HFFc6 (cell line): Measurements from ENCODE around the gene OS9. TPM values are rescaled to one million over a fixed set of nuclear protein-coding genes. Genes with fewer than 3 reads are reported as not detected.

Source experiments
- DNase-seq: peaks from one replicate; pipeline ENCODE4 v3.0.0-alpha.2; 2018
- H3K27ac Mint-ChIP-seq: 2 replicates; pipeline ENCODE4 v1.8.0; 2020; ENCODE audit warnings: mild to moderate bottlenecking, mixed read lengths
- H3K27me3 Mint-ChIP-seq: 2 replicates; pipeline ENCODE4 v1.8.0; 2021; ENCODE audit warnings: mild to moderate bottlenecking, moderate library complexity, mixed read lengths; ENCODE audit not compliant: insufficient read depth
- H3K36me3 Mint-ChIP-seq: 2 replicates; pipeline ENCODE4 v1.8.0; 2021; ENCODE audit warnings: low read depth, mixed read lengths
- H3K4me1 Mint-ChIP-seq: 2 replicates; pipeline ENCODE4 v1.8.0; 2020; ENCODE audit warnings: low read depth, mixed read lengths
- H3K4me3 Mint-ChIP-seq: 2 replicates; pipeline ENCODE4 v1.8.0; 2020; ENCODE audit warnings: mild to moderate bottlenecking, moderate library complexity, mixed read lengths
- H3K9me3 Mint-ChIP-seq: 2 replicates; pipeline ENCODE4 v1.8.0; 2020; ENCODE audit warnings: mild to moderate bottlenecking, mixed read lengths
- total RNA-seq, 6 experiments: library from RNA; stranded (reverse); fragmentation: NEBNext Ultra II Directional; extraction: Animal tissue kit (Norgen Biotek cat#: 25700); gene quantifications; 2 replicates in 1 of 6; 3 replicates in 5 of 6; pipeline ENCODE4 v1.2.3, GENCODE V29; 2021
- TF ChIP-seq, protein P1 (sequence below): fragments of 200-600 bp; sonication (generic); IDR thresholded peaks from 2 replicates; pipeline ENCODE4 v1.5.0; 2021; ENCODE audit warnings: antibody characterized with exemption, mild to moderate bottlenecking

Gene OS9
- total RNA-seq, 6 experiments from 2014 or later: 150 to 158 (median 156) TPM

DNA sequence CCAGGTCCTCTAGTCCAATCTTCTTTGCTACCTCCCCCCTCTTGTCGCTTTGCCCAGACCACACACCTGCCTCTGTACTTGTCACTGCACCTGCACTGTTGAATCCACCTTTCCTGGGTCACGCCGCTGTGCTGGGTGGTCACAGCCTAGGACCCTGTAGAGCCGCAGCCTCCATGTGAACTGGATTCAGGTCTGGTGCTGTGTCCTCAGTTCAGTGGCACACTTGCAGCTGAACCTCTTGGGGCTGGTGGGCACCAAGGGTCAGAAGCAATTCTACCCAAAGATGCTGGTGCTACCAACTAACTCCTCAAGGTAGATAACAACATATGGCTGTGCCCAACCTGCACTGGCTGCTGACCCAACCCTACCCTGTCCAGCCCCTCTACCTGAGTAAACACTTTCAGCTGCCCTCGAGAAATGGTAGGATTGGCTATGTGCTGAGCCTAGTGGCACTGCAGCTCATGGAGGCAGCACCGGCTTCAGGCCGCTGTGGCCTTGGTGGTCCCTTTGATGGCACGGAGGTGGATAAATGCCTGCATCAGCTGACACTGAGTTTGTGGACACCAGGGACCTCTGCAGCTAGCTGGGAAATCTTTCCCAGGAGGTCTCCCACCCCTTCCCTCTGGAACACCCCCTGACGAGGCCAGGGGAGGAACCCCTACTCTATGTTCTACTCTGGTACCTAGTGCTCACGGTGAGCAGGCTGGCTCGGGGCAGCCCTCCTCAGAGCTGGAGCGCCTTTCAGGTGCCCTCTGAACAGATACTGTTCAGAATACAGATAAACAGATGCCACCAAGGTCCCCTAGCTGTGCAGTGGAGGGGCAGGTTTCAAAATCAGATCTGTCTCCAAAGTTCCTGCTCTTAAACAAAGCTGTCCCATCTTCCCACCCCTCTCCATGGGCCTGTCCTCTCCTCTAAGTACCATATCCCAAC lies 30.3 kb downstream of the OS9 start:
- no peaks in the 10 kb centered on the region for H3K4me1 Mint-ChIP-seq
- TF ChIP-seq, protein P1, sequence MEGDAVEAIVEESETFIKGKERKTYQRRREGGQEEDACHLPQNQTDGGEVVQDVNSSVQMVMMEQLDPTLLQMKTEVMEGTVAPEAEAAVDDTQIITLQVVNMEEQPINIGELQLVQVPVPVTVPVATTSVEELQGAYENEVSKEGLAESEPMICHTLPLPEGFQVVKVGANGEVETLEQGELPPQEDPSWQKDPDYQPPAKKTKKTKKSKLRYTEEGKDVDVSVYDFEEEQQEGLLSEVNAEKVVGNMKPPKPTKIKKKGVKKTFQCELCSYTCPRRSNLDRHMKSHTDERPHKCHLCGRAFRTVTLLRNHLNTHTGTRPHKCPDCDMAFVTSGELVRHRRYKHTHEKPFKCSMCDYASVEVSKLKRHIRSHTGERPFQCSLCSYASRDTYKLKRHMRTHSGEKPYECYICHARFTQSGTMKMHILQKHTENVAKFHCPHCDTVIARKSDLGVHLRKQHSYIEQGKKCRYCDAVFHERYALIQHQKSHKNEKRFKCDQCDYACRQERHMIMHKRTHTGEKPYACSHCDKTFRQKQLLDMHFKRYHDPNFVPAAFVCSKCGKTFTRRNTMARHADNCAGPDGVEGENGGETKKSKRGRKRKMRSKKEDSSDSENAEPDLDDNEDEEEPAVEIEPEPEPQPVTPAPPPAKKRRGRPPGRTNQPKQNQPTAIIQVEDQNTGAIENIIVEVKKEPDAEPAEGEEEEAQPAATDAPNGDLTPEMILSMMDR: no peak
- H3K27me3 Mint-ChIP-seq: peaks cover 2% of the 10 kb centered on the region; the same call in 1 of the 2 replicates
- H3K9me3 Mint-ChIP-seq: no peaks in the 10 kb centered on the region
- no peak overlapping the region for H3K27ac Mint-ChIP-seq
- peaks cover 12% of the 10 kb centered on the region; the same call in 1 of the 2 replicates for H3K36me3 Mint-ChIP-seq
- H3K4me3 Mint-ChIP-seq: no peak overlapping the region
- no peak for DNase-seq

DNA sequence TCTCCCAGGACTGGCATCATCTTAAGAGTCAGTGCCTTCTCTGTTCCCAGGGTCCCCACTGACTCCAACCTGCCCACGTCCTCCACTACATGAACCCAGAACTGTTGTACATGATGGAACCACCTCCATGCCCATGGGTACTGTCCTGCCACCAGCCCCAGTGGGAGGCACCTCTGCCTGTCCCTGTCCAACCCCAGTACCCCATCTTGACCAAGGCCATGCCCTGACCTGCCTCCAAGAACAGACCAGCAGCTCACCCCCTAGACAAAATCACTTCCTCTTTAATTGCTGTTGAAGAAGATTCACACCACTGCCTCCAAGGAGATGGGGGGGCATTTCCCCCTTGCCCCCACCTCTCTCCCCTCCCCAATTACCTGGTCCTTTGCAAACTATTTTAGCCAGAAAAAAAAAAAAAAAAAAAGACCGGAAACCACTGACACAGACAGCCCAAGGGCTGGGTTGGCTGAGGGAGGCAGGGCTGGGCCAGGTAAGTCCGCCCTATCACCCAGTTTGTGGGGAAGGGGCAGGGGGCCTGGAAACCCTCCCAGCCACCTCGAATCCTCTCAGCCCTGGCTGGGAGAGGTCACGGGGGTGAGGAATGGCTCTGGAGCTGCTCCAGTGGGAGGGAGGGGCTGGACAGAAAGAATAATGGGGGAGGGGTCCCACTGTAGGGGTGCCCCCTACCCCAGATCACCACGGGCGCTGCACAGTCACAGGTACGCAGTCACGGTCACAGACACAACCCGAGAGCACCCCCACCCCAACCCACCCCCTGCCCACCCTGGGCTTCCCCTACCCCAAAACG lies 31.2 kb downstream of the OS9 start:
- DNase-seq: no peak
- TF ChIP-seq, protein P1: no peak
- Mint-ChIP-seq H3K36me3 (peaks cover 6% of the 10 kb centered on the region; the same call in 1 of the 2 replicates), H3K27me3 (peaks cover 2% of the 10 kb centered on the region; the same call in 1 of the 2 replicates), H3K4me3 (peak overlapping the region; percentile 33; the same call in 1 of the 2 replicates), H3K9me3 (no peaks in the 10 kb centered on the region), H3K4me1 (no peaks in the 10 kb centered on the region), H3K27ac (no peak overlapping the region; the same call in 1 of the 2 replicates)

DNA sequence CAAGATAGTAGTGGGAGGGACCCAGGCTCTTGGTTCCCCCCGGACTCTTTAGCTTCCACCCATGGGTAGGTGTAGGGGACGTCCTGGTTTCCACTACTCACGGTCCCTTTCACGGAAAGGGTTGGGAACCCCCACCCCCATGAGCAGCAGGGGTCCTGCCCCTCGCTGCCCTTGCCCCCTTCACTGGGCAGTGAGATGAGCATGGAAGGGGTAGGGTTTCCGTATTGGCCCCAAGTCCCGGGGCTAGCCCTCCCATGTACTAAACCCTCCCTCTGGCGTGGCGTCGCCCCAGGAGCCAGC lies 31.9 kb downstream of the OS9 start:
- TF ChIP-seq, protein P1: no peak
- Mint-ChIP-seq H3K36me3 (peaks cover 6% of the 10 kb centered on the region; the same call in 1 of the 2 replicates), H3K4me1 (no peaks in the 10 kb centered on the region), H3K27ac (peak overlapping the region; percentile 96), H3K4me3 (peak overlapping the region; percentile 94), H3K9me3 (no peaks in the 10 kb centered on the region), H3K27me3 (peaks cover 2% of the 10 kb centered on the region; the same call in 1 of the 2 replicates)
- DNase-seq: no peak

DNA sequence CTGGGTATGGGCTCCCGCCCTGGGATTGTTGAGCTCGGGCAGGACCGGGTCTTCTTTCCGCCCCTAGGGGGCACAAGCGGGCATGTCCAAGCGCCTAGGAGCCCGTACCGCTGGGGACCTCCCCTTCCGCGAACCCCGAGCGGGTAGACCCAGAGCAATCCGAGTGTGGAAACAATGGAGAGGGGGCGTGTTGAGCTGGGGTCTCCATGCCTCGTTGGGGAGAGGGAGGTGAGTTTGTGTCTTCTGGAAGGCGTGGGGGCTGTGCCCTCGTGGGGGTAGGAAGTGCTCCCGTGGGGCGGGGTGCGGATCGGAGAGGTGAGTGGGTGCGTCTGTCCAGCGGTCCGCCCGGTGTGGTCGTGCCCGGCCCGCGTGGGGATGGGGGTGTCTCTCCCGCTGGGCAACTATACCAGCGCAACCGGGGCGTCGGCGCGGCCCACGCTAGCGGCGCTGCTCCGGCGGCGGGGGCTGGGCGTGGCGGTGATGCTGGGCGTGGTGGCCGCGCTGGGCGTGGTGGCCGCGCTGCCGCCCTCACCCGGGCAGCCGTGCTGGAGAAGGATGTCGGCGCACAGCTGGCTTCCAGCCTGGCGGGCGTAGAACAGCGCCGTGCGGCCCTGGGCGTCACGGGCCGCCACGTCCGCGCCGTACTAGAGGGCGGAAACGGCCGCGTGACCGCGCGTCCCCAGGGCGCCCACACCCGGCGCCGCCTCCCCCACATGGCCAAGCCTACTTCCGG lies 32.4 kb downstream of the OS9 start:
- Mint-ChIP-seq H3K4me1 (no peaks in the 10 kb centered on the region), H3K4me3 (peak overlapping the region; percentile 94), H3K27me3 (peaks cover 2% of the 10 kb centered on the region; the same call in 1 of the 2 replicates), H3K9me3 (no peaks in the 10 kb centered on the region), H3K27ac (peak overlapping the region; percentile 96), H3K36me3 (peaks cover 6% of the 10 kb centered on the region; the same call in 1 of the 2 replicates)
- peak; percentile 84 for DNase-seq
- TF ChIP-seq, protein P1: peak; percentile 90
